KOPT-K1 (cell line): Measurements from ENCODE around the gene TIGD4.

Experiments
- H3K27ac ChIP-seq: fragments of 200-600 bp; sonication (generic); 2 replicates; pipeline ENCODE4 v1.5.1; 2016; ENCODE audit warnings: antibody characterized with exemption, mild to moderate bottlenecking, low read depth, low read length; ENCODE audit not compliant: poor library complexity, severe bottlenecking
- H3K36me3 ChIP-seq: fragments of 200-600 bp; sonication (generic); 2 replicates; pipeline ENCODE4 v1.5.1; 2017; ENCODE audit warnings: antibody characterized with exemption, mild to moderate bottlenecking, low read length, moderate library complexity; ENCODE audit not compliant: insufficient read depth
- H3K9me3 ChIP-seq: fragments of 200-600 bp; sonication (generic); 2 replicates; pipeline ENCODE4 v1.5.1; 2017; ENCODE audit warnings: antibody characterized with exemption, low read length, mild to moderate bottlenecking; ENCODE audit not compliant: insufficient read depth, poor library complexity, severe bottlenecking

The TIGD4 gene

GRCh38 chr4:152719801-152720556 lies 59.6 kb downstream of the TIGD4 start:
- Histone ChIP-seq H3K27ac (no peak overlapping the region), H3K36me3 (no peaks in the 10 kb centered on the region), H3K9me3 (peaks cover 9% of the 10 kb centered on the region)
